SKM-1 (cell line): ENCODE measurements around the gene USP31.

Source experiments
- DNase-seq: peaks from one replicate; lab custom pipeline; 2025; ENCODE audit not compliant: unreplicated experiment; lab: John Stamatoyannopoulos, UW

USP31 gene

DNA sequence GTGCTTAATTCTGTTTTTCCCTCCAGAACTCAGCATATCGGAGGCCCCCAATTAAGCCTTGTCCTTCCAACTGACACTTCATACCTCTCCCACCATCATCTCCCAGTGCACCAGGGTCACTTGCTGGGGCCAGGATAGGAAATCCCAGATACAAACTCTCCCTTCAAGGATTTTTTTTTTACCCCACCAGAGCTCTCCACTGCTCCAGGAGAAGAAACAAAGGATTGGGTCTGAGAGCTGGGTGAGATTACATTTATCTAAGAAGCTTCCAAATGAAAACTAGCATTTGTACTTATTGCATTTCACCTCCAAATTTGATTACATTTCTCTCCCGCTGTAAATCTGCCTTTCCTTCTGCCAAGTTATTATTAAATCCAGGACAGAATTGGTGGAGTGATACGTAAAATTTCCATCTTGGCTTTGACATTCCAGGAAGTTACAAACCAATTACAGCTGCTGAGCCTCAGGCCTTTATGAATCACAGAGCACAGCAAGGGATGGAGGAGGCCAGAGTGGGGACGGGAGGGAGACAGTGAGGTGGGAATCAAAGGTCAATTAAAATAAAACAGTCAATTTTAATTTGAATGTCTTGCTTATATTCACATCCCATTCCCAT, 123.5 kb downstream of the USP31 start:
- no peak for DNase-seq

DNA sequence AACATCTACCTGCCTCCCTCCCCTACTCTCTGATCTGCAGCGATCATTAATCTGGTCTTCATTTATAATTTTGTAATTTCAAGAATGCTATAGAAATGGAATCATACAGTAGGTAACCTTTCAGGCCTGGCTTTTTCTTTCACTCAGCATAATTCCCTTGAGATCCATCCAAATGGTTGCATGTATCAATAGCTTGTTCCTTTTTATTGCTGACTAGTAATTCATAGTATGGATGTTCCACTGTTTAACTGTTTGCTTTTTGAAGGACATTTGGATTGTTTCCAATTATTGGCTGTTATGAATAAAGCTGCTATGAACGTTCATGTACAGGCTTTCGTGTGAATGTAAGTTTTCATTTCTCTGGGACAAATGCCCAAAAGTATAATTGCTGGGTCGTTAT, 125.2 kb downstream of the USP31 start:
- DNase-seq, result no peak

DNA sequence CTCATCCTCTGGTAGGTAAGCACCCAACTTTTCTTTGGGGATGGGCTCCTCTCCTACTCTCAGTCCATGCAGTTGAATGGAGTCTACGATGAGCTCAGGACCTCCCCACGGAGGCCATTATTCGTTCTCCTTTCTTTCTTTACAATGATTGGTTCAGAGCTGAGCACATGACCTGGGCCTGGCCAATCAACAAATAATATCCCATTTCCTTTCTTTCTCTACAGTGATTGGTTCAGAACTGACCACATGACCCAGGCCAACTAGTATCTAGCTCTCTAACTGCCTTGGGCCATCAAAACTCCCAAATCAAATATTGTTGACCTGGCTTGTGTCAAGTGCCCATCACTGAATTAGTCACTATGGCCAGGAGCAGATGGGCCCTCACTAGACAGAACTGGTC, 129.2 kb downstream of the USP31 start:
- no peak for DNase-seq

DNA sequence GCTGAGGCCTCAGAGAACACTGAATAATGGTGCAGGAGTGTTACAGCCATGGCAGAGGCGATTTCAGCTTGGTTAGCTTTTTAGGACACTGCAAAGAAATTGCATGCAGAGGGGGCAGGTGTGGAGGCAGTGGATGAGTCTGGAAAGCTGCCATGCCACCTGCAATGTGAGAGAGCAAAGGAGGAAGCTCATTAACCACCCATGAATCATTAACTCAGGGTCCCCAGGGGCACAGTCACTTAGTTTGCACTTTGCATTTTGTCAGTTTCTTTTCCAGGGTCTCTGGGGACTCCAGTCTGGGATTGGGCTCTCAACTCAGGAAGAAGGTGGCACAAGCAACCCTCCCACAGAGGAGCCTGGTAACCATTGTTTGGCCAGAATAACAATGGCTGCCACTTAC, 132.9 kb downstream of the USP31 start:
- DNase-seq, result no peak

DNA sequence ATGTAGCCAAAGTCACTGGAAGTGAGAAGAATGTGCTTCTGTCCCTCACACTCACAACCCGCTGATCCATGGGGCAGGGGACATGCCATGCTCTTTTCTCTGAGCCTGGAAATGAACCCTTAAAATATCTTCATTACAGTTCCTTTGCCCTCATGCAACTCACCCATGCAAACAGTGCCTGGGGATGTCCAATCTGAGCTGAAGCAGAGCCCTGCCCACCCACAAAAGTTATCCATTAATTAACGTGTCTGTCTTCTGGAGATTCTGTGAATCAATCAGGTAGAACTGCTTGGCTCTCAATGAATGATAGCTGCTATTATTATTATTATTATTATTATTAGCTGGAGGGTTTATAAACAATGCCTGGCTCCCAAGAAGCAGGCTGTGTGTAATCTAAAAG, 133.7 kb downstream of the USP31 start:
- DNase-seq, result no peak

DNA sequence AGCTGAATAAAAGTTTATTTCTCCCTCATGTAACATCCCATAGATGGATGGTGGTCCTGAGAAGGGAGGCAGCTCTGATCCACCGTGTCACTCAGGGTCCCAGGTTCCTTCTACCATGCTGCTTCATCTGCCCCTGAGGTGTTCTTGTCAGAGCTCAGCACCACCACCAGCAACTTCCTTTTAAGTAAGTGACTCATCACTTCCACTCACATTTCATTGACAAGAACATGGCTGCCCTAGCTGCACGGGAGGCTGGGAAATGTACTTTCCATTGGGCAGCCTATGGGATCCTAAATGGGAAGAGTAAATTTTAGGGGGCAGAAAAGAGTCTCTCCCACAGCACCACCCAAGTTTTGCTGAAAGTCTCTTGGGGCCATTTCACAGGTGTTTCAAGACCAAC, 134.7 kb downstream of the USP31 start:
- no peak for DNase-seq
